WTC11 (cell line): ENCODE results near the gene ANAPC10.

Source experiments
- CBFB ChIP-seq: sonication (generic); formaldehyde crosslinking; IDR thresholded peaks from 2 replicates; pipeline ENCODE4 v1.8.1; 2022; ENCODE audit warnings: mild to moderate bottlenecking, low read depth, missing genetic modification reagents
- ETV6 ChIP-seq: sonication (generic); formaldehyde crosslinking; IDR thresholded peaks from 2 replicates; pipeline ENCODE4 v1.8.1; 2022; ENCODE audit warnings: mild to moderate bottlenecking, missing genetic modification reagents
- NR2C2 ChIP-seq: sonication (generic); formaldehyde crosslinking; IDR thresholded peaks from 2 replicates; pipeline ENCODE4 v1.8.0; 2022; ENCODE audit warnings: mild to moderate bottlenecking, missing genetic modification reagents
- TF ChIP-seq, protein P1 (sequence below): sonication (generic); formaldehyde crosslinking; IDR thresholded peaks from 2 replicates; pipeline ENCODE4 v1.8.1; 2022; ENCODE audit warnings: missing genetic modification reagents, borderline replicate concordance
- TF ChIP-seq, protein P2 (sequence below): fragments of 250-450 bp; sonication (Bioruptor Pico); IDR thresholded peaks from 2 replicates; pipeline ENCODE4 v2.1.2; 2022; ENCODE audit warnings: mild to moderate bottlenecking, moderate library complexity
- TF ChIP-seq, protein P3 (sequence below): fragments of 200-600 bp; IDR thresholded peaks from 2 replicates; pipeline ENCODE4 v1.8.0; 2022; ENCODE audit warnings: antibody characterized with exemption

DNA sequence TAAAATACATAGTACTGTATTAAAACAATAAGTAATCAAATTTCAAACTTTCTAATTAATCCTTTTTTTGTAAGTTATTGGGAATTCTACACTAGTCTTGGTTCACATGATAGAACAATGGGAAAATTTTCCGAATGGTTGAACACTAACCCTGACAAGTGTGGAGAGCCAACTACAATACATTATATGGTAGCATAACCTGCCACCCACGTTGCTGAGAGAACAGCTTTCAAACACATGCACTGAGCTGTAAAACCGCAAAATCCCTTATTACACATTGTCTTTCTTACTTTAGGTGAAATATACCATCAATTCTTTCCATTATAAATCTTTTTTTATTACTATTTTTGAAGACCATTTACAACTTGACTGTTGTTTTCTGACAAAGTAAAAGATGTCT lies 54.7 kb downstream of the ANAPC10 start:
- TF ChIP-seq, protein P1, sequence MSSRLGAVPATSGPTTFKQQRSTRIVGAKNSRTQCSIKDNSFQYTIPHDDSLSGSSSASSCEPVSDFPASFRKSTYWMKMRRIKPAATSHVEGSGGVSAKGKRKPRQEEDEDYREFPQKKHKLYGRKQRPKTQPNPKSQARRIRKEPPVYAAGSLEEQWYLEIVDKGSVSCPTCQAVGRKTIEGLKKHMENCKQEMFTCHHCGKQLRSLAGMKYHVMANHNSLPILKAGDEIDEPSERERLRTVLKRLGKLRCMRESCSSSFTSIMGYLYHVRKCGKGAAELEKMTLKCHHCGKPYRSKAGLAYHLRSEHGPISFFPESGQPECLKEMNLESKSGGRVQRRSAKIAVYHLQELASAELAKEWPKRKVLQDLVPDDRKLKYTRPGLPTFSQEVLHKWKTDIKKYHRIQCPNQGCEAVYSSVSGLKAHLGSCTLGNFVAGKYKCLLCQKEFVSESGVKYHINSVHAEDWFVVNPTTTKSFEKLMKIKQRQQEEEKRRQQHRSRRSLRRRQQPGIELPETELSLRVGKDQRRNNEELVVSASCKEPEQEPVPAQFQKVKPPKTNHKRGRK (CRISPR knock-in tag): no peak
- TF ChIP-seq CBFB (no peak), ETV6 (CRISPR knock-in tag) (no peak), NR2C2 (no peak)
- TF ChIP-seq, protein P2, sequence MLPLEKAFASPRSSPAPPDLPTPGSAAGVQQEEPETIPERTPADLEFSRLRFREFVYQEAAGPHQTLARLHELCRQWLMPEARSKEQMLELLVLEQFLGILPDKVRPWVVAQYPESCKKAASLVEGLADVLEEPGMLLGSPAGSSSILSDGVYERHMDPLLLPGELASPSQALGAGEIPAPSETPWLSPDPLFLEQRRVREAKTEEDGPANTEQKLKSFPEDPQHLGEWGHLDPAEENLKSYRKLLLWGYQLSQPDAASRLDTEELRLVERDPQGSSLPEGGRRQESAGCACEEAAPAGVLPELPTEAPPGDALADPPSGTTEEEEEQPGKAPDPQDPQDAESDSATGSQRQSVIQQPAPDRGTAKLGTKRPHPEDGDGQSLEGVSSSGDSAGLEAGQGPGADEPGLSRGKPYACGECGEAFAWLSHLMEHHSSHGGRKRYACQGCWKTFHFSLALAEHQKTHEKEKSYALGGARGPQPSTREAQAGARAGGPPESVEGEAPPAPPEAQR (CRISPR knock-in tag): no peak
- TF ChIP-seq, protein P3, sequence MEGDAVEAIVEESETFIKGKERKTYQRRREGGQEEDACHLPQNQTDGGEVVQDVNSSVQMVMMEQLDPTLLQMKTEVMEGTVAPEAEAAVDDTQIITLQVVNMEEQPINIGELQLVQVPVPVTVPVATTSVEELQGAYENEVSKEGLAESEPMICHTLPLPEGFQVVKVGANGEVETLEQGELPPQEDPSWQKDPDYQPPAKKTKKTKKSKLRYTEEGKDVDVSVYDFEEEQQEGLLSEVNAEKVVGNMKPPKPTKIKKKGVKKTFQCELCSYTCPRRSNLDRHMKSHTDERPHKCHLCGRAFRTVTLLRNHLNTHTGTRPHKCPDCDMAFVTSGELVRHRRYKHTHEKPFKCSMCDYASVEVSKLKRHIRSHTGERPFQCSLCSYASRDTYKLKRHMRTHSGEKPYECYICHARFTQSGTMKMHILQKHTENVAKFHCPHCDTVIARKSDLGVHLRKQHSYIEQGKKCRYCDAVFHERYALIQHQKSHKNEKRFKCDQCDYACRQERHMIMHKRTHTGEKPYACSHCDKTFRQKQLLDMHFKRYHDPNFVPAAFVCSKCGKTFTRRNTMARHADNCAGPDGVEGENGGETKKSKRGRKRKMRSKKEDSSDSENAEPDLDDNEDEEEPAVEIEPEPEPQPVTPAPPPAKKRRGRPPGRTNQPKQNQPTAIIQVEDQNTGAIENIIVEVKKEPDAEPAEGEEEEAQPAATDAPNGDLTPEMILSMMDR: no peak
